Measurements from ENCODE around the gene PELI2. TPM values are rescaled to one million over a fixed set of nuclear protein-coding genes. Genes with fewer than 3 reads are reported as not detected.
A peak's percentile ranks its signal among the peaks of the same experiment; 100 is the strongest.

Gene PELI2
- total RNA-seq, 1 donor from 2014 or later = 32.2 TPM

GRCh38 chr14:56270921-56271320 lies 152.7 kb downstream of the PELI2 start:
- no peaks in the 10 kb centered on the region for H3K27me3 Mint-ChIP-seq
- H3K27ac Mint-ChIP-seq = no peak overlapping the region
- no peak for DNase-seq (ENCODE audit: low spot score, unreplicated experiment)
- peaks cover 2% of the 10 kb centered on the region for H3K4me1 Mint-ChIP-seq (ENCODE audit: low read depth)
- no peak for TF ChIP-seq CTCF (IDR thresholded peaks at IDR 0.05; ENCODE audit: unreplicated experiment)
- H3K36me3 Mint-ChIP-seq (ENCODE audit: insufficient read depth) = peaks cover 1% of the 10 kb centered on the region
- H3K4me3 Mint-ChIP-seq (ENCODE audit: low read depth) = no peak overlapping the region
- peaks cover 3% of the 10 kb centered on the region for H3K9me3 Mint-ChIP-seq (ENCODE audit: low read depth)

GRCh38 chr14:56271970-56272369 lies 153.8 kb downstream of the PELI2 start:
- no peaks in the 10 kb centered on the region for H3K27me3 Mint-ChIP-seq
- H3K27ac Mint-ChIP-seq = no peak overlapping the region
- H3K4me1 Mint-ChIP-seq (ENCODE audit: low read depth) = peaks cover 2% of the 10 kb centered on the region
- peaks cover 3% of the 10 kb centered on the region for H3K9me3 Mint-ChIP-seq (ENCODE audit: low read depth)
- no peak overlapping the region for H3K4me3 Mint-ChIP-seq (ENCODE audit: low read depth)
- no peak for TF ChIP-seq CTCF (IDR thresholded peaks at IDR 0.05; ENCODE audit: unreplicated experiment)
- no peak for DNase-seq (ENCODE audit: low spot score, unreplicated experiment)
- H3K36me3 Mint-ChIP-seq (ENCODE audit: insufficient read depth) = peaks cover 3% of the 10 kb centered on the region

- Mint-ChIP-seq H3K27ac (peak overlapping the region; percentile 46), H3K4me3 (ENCODE audit: low read depth) (no peak overlapping the region), H3K36me3 (ENCODE audit: insufficient read depth) (peaks cover 4% of the 10 kb centered on the region), H3K4me1 (ENCODE audit: low read depth) (peaks cover 2% of the 10 kb centered on the region), H3K9me3 (ENCODE audit: low read depth) (peaks cover 3% of the 10 kb centered on the region), H3K27me3 (no peaks in the 10 kb centered on the region)
- no peak for TF ChIP-seq CTCF (IDR thresholded peaks at IDR 0.05; ENCODE audit: unreplicated experiment)
- DNase-seq (ENCODE audit: low spot score, unreplicated experiment) = no peak
Measured at GRCh38 chr14:56273155-56273554, 154.9 kb downstream of the PELI2 start.

- peaks cover 2% of the 10 kb centered on the region for H3K4me1 Mint-ChIP-seq (ENCODE audit: low read depth)
- no peak for TF ChIP-seq CTCF (IDR thresholded peaks at IDR 0.05; ENCODE audit: unreplicated experiment)
- peaks cover 4% of the 10 kb centered on the region for H3K36me3 Mint-ChIP-seq (ENCODE audit: insufficient read depth)
- DNase-seq (ENCODE audit: low spot score, unreplicated experiment) = no peak
- peaks cover 3% of the 10 kb centered on the region for H3K9me3 Mint-ChIP-seq (ENCODE audit: low read depth)
- H3K27ac Mint-ChIP-seq = no peak overlapping the region
- no peaks in the 10 kb centered on the region for H3K27me3 Mint-ChIP-seq
- no peak overlapping the region for H3K4me3 Mint-ChIP-seq (ENCODE audit: low read depth)
Measured at GRCh38 chr14:56273951-56274350, 155.7 kb downstream of the PELI2 start.

GRCh38 chr14:56274556-56274955 lies 156.3 kb downstream of the PELI2 start:
- no peak for DNase-seq (ENCODE audit: low spot score, unreplicated experiment)
- no peak overlapping the region for H3K27ac Mint-ChIP-seq
- TF ChIP-seq CTCF (IDR thresholded peaks at IDR 0.05; ENCODE audit: unreplicated experiment) = no peak
- no peak overlapping the region for H3K4me3 Mint-ChIP-seq (ENCODE audit: low read depth)
- H3K36me3 Mint-ChIP-seq (ENCODE audit: insufficient read depth) = peaks cover 4% of the 10 kb centered on the region
- peaks cover 2% of the 10 kb centered on the region for H3K4me1 Mint-ChIP-seq (ENCODE audit: low read depth)
- no peaks in the 10 kb centered on the region for H3K27me3 Mint-ChIP-seq
- H3K9me3 Mint-ChIP-seq (ENCODE audit: low read depth) = peaks cover 3% of the 10 kb centered on the region
